Stimulated activated CD4-positive, alpha-beta T cell treated with anti-CD3 and anti-CD28 coated beads, Interleukin-4, amount 100 ng/mL, for 48 hours (primary cell): Measurements from ENCODE around the gene NLGN1.
"Not testable (repeated sequence)": the region's sequence is repeated elsewhere in the genome, so short reads cannot be mapped to it uniquely, and the experiment has no call there.

Experiments
- DNase-seq, 2 donors: peaks; one replicate each; pipeline ENCODE4 v3.0.0-alpha.2; 2020; ENCODE audit warnings: low read depth in 2 of 2

The NLGN1 gene

GRCh38 chr3:173397161-173398110 lies at the start of gene NLGN1:
TSS of gene NLGN1 (plus strand) at chr3:173397744.
- no peak for DNase-seq

GRCh38 chr3:173351886-173352285 lies 45.7 kb upstream of the NLGN1 start:
- no peak for DNase-seq

GRCh38 chr3:173353137-173353536 lies 44.4 kb upstream of the NLGN1 start:
- not testable (repeated sequence) for DNase-seq

- no peak for DNase-seq
Measured at GRCh38 chr3:173354124-173354523, 43.4 kb upstream of the NLGN1 start.

GRCh38 chr3:173371848-173372487 lies 25.6 kb upstream of the NLGN1 start:
- DNase-seq: no peak

GRCh38 chr3:173380681-173381080 lies 16.9 kb upstream of the NLGN1 start:
- DNase-seq: no peak

GRCh38 chr3:173381936-173382335 lies 15.6 kb upstream of the NLGN1 start:
- not testable (repeated sequence) for DNase-seq

GRCh38 chr3:173395073-173395411 lies 2.5 kb upstream of the NLGN1 start:
- DNase-seq: no peak

GRCh38 chr3:173395412-173396181 lies 1.9 kb upstream of the NLGN1 start:
- peak; percentile 28 to 38 for DNase-seq

- no peak for DNase-seq
Measured at GRCh38 chr3:173396191-173397041, 1.1 kb upstream of the NLGN1 start.

- DNase-seq: no peak
Measured at GRCh38 chr3:173398111-173398479, 551 bp downstream of the NLGN1 start.

- no peak for DNase-seq
Measured at GRCh38 chr3:173399044-173399443, 1.5 kb downstream of the NLGN1 start.

- no peak for DNase-seq
Measured at GRCh38 chr3:173401369-173401768, 3.8 kb downstream of the NLGN1 start.

GRCh38 chr3:173402656-173403055 lies 5.1 kb downstream of the NLGN1 start:
- DNase-seq: no peak

GRCh38 chr3:173403376-173403775 lies 5.8 kb downstream of the NLGN1 start:
- no peak for DNase-seq

- DNase-seq: no peak
Measured at GRCh38 chr3:173404156-173404555, 6.6 kb downstream of the NLGN1 start.

GRCh38 chr3:173410436-173410835 lies 12.9 kb downstream of the NLGN1 start:
- no peak for DNase-seq

GRCh38 chr3:173410849-173411248 lies 13.3 kb downstream of the NLGN1 start:
- DNase-seq: no peak

- no peak for DNase-seq
Measured at GRCh38 chr3:173411375-173411973, 13.9 kb downstream of the NLGN1 start.

- no peak for DNase-seq
Measured at GRCh38 chr3:173416070-173416469, 18.5 kb downstream of the NLGN1 start.

- DNase-seq: no peak
Measured at GRCh38 chr3:173429076-173429475, 31.5 kb downstream of the NLGN1 start.
